Posterior vena cava (tissue), 2 donors: ENCODE measurements around the gene RIF1. TPM values are rescaled to one million over a fixed set of nuclear protein-coding genes. Genes with fewer than 3 reads are reported as not detected.
"Not testable (repeated sequence)": the region's sequence is repeated elsewhere in the genome, so short reads cannot be mapped to it uniquely, and the experiment has no call there.

Experiments
- DNase-seq: peaks from one replicate; pipeline ENCODE4 v3.0.0-alpha.2; 2020; ENCODE audit warnings: low spot score
- intact Hi-C, 2 donors: fragments of 100-400 bp; cut with DNase I; formaldehyde crosslinking; loops; one replicate each; pipeline versions ENCODE4 v1.14.1 to v1.14.2; 2022 to 2023
- total RNA-seq, 2 donors: library from RNA; stranded (reverse); fragmentation: NEBNext Ultra II Directional; extraction: Animal tissue kit (Norgen Biotek cat#: 25700); gene quantifications; one replicate each; pipeline ENCODE4 v1.2.1, GENCODE V29; 2021
- donor health status: DM: yes; HTN: yes; CAD: no.
- donor health status: DM: yes; HTN: yes; CAD: no.

Gene RIF1
- total RNA-seq, 2 donors from 2014 or later = 31.0 to 40.4 TPM

DNA sequence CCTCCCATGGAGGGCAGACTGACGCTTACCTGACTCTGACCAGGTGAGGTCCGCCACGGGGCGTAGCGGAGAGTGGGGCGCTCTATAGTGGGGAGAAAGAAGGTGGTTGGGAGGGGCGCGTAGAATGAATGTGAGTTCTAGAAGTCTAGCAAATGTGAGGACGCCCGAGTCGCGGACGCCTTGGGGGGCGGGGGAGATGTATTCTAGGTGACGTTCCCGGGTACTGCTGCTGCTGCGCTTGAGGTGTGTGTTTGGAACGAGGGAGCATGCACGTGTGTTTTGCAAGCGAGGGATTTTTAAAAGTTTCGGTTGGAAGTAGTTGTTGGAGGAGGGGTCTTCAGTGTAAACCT, 758 bp downstream of the RIF1 start:
- intact Hi-C loops = loop anchor here in 1 of 2 donors (10.0 kb wide), 1 partner anchor 116 kb away; no protein-coding TSS in a partner anchor
- no peak for DNase-seq

DNA sequence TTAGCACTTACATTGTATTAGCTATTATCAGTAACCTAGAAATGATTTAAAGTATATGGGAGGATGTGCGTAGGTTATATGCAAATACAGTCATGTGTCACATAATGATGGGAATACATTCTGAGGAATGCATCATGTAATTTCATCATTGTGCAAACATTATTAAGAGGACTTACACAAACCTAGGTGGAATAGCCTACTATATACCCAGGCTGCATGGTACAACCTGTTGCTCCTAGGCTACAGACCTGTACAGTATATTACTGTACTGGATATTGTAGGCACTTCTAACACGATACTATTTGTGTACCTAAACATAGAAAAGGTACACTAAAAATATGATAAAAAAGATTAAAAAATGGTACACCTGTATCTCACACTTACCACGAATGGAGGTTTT, 7.9 kb downstream of the RIF1 start:
- intact Hi-C loops = loop anchor here in 1 of 2 donors (10.0 kb wide), 1 partner anchor 123 kb away; no protein-coding TSS in a partner anchor
- DNase-seq = no peak

DNA sequence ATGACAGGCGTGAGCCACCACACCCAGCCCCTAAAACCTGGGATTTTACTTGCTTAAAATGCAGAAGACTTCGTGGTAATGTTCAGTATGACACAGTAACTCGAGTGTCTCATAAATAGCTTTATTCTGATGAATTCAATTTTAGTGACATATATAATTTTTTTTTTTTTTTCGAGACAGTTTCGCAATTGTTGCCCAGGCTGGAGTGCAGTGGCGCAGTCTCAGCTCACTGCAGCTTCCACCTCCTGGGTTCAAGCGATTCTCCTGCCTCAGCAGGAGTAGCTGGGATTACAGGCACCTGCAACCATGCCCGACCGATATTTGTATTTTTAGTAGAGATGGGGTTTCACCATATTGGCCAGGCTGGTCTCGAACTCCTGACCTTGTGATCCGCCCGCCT, 12.0 kb downstream of the RIF1 start:
- intact Hi-C loops = not testable (repeated sequence)

DNA sequence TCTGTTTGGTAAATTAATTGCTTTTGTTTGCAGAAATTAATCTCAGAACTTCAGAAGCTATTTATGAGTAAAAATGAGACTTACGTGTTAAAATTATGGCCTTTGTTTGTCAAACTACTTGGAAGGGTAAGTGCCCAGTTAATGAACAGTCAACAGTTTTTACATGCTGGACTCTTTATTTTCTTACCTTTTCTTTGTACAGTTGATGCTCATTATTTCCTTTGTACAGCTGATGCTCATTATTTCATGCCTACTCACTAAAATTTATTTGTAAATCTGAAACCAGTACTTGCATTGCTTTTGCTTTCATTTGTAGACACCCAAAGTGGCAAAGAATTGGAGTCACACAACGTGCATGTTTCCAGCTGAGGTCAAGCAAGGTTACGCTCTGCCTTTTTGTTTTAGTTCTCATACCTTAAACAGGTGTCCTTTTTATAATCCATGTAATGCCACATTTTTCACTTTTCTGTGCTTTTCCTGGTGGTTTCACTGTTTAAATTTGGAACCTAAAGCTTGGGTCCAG, 13.3 kb downstream of the RIF1 start:
- intact Hi-C loops = no loop called here
- no peak for DNase-seq

More for the DNA sequence above, 12.0 kb downstream of the RIF1 start:
- DNase-seq = not testable (repeated sequence)

- DNase-seq = no peak
- intact Hi-C loops = no loop called here
Measured at GRCh38 chr2:151423760-151424159, 14.1 kb downstream of the RIF1 start.

GRCh38 chr2:151437630-151438029, 27.9 kb downstream of the RIF1 start:
- intact Hi-C loops = no loop called here
- DNase-seq = no peak

GRCh38 chr2:151438506-151438905, 28.8 kb downstream of the RIF1 start:
- DNase-seq = no peak
- intact Hi-C loops = no loop called here

DNA sequence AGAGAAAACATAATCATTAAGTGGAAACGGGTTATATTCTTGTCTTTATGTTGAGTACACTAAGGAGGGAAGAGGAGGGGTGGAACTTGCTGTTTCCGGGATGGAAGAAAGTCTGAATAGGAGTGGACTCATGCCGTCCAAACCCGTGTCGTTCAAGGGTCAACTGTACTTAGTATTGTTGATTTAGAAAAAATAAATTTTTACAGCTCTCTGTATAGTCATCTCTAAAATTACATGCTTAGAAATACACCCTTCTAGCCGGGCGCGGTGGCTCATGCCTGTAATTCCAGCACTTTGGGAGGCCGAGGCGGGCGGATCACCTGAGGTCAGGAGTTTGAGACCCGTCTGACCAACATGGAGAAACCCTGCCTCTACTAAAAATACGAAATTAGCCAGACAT, 29.4 kb downstream of the RIF1 start:
- no peak for DNase-seq
- intact Hi-C loops = no loop called here

DNA sequence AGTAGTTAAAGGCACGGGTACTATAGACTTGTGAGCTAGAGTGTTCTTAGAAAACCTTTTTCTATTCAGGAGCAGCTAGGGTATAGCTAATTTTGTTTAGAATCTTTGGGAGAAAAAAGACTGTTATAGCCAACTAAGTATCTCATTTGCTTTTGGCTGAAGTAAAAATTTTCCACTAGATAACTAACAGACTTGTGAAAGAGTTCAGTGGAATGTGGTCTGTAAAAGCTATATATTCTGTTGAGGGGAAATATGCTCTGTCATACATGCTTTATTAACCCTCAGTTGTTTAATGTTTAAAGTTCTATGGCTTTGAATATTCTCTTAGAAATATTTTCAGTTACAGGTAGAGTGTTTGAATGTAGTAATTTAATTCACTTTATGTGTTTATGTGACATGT, 49.7 kb downstream of the RIF1 start:
- no peak for DNase-seq
- intact Hi-C loops = no loop called here

GRCh38 chr2:151465771-151466170, 56.1 kb downstream of the RIF1 start:
- intact Hi-C loops = no loop called here
- DNase-seq = no peak

GRCh38 chr2:151470556-151470955, 60.9 kb downstream of the RIF1 start:
- no peak for DNase-seq
- intact Hi-C loops = no loop called here

DNA sequence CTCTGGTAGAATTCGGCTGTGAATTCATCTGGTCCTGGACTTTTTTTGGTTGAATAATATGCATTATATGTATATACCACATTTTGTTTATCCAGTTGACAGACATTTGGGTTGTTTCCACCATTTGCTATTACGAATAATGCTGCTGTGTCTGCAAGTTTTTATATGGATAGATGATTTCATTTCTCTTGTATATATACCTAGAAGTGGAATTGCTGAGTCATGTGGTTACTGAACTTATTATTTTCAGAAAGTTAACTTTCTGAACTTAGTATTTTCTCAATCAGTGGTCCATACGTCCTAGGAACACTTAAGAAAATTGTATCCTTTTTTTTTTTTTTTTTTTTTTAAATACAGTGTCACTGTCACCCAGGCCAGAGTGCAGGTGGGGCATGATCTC, 63.3 kb downstream of the RIF1 start:
- intact Hi-C loops = no loop called here

DNA sequence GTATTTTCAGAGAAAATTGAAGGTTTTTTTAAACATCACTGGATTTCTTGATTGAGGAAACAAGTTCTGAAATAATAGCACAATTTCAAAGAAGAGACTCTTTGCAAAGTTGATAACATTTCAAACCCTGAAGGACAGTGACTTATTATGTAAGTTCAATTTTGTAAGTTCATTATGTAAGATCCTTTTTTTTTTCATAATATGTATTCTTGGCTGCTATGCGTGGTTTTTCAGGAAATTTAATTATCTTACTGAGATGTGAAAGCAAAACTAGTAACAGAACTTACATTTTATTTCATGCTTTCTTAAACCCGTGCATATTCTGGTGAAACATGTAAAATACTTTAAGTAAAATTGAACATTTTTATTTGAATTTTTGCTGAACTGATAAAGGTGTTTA, 65.4 kb downstream of the RIF1 start:
- intact Hi-C loops = no loop called here

More for the DNA sequence above, 63.3 kb downstream of the RIF1 start:
- DNase-seq = no peak

GRCh38 chr2:151476287-151476686, 66.6 kb downstream of the RIF1 start:
- intact Hi-C loops = no loop called here
- DNase-seq = no peak

More for the DNA sequence above, 65.4 kb downstream of the RIF1 start:
- no peak for DNase-seq

DNA sequence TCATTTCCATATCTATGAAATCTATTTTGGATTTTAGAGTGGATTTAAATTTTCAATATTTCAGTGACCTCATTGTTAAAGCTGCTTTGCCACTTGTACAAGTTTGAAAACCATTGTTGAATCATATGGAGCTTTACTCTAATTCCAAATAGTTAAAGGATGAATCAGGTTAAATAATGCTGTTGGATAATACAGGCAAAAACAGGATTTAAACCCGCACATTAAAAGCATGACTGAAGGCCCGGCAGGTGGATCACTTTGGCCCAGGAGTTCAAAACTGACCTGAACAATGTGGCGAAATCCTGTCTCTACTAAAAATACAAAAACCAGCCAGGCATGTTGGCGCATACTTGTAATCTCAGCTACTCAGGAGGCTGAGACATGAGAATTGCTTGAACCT, 68.3 kb downstream of the RIF1 start:
- intact Hi-C loops = no loop called here
- no peak for DNase-seq

- DNase-seq = no peak
- intact Hi-C loops = no loop called here
Measured at GRCh38 chr2:151481744-151482143, 72.0 kb downstream of the RIF1 start.

DNA sequence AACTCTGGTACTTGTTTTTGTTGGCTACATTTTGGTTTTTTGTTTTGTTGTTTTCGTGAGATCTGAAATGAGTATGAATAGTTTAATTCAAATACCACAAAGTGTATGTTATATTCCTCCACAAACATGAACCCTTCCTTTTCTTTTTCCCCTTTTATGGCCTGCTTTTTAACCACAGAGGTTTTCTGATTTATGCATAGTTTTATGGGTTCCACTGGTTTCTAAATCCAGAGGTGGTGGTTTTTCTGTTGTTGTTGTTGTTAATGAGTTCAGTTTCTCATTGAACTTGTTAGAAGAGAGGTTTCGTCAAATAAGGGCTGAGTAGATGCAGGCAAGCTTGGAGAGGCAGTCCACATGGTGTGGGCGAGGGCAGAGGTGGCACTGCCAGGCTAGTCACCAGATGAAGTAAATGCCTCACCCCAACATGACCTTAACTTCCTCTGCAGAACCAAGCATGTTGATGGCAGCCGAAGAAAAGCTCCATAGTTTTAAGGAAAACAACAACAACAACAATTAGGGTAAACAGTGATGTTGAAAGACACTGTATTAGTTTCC, 72.5 kb downstream of the RIF1 start:
- intact Hi-C loops = no loop called here
- DNase-seq = no peak

DNA sequence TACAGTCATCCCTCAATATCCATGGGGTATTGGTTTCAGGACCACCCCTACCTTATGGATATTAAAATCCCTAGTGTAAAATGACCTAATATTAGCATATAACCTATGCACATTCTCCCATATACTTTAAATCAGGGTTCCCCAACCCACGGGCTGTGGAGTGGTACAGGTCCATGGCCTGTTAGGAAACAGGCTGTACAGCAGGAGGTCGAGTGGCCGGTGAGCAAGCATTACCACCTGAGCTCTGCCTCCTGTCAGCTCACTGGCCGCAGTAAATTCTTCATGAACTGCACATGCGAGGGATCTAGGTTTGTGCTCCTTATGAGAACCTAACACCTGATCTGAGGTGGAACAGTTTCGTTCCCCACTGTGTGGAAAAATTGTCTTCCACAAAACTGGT, 73.8 kb downstream of the RIF1 start:
- intact Hi-C loops = no loop called here
- DNase-seq = no peak

DNA sequence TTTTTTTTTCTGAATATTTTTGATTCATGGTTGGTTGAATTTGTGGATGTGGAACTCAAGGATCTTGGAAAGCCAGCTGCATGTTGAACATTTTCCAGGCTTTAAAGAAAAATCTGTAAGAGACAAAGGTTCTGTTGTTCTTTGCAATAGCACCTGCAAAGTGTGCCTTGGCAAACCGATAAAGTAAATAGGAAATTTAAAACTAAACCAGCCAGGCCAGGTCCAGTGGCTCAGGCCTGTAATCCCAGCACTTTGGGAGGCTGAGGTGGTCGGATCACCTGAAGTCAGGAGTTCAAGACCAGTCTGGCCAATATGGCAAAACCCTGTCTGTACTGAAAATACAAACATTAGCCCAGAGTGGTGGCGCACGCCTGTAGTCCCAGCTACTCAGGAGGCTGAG, 74.4 kb downstream of the RIF1 start:
- no peak for DNase-seq
- intact Hi-C loops = no loop called here

DNA sequence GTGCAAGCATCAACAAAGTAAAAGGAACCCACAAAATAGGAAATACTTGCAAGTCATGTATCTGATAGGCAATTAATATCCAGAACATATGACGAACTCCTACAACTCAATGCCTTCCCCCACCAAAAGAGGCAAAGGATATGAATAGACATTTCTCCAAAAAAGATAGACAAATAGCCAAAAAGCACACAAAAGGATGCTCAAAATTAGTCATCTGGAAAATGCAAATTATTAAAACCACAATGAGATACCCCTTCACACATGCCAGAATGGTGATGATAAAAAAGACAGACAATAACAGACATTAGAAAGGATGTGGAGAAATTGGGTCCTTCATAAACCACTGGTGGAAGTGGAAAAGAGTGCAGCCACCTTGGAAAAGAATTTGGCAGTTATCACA, 76.4 kb downstream of the RIF1 start:
- intact Hi-C loops = no loop called here
- no peak for DNase-seq

GRCh38 chr2:151490276-151490675, 80.6 kb downstream of the RIF1 start:
- DNase-seq = no peak
- intact Hi-C loops = no loop called here

GRCh38 chr2:151491496-151491895, 81.8 kb downstream of the RIF1 start:
- DNase-seq = no peak
- intact Hi-C loops = no loop called here
